Measurements from ENCODE around the gene TCF7L2. TPM values are rescaled to one million over a fixed set of nuclear protein-coding genes. Genes with fewer than 3 reads are reported as not detected.

TCF7L2 gene
- total and polyA plus RNA-seq, 9 donors = 21.1 to 41.7 (median 34.5) TPM

DNA sequence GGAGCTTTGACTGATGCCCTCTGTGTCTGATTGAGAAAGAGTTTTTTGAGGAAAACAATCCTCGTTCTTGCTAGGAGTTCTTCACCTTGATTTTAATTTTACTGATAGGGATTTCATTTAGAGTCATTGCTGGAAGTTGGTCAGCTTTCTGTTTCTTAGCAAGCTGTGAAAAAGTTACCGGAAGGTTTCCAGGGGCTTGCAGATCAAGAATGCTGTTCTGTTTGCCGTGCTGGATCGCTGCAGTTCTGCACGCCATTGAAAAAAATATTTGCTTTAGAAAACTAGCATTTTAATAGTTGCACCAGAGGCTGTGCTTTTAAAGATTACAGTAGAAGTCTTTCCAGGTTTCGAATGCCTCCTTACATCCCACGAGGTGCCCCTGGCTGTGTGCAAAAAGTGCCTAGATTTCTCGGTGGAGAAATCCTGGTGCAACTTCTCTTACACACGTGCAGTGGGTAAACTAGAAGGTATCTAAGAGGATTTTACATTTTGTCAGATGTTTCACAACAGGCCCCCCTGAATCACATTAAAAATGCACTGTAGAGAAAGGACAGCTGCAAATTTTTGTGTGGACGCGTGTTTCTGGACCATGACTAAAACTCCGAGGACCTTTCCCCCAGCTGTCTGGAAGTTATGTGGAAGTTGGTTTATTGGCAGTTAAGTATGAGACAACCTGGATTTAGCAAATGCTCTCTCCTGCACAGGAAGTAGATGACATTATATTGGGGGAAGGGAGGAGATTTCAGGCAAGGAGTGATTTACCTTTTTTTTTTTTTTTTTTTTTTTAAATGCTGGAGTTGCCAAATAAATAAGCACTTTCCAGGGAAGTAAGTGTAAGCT is 5.8 kb downstream of the TCF7L2 start:
- Histone ChIP-seq H3K27me3 (no peaks in the 10 kb centered on the region), H3K27ac (peak overlapping the region in 1 of 2 donors; percentile 51), H3K4me1 (ENCODE audit: insufficient read depth) (peaks cover 31% of the 10 kb centered on the region), H3K36me3 (no peaks in the 10 kb centered on the region), H3K4me3 (peak overlapping the region; percentile 22), H3K9me3 (no peaks in the 10 kb centered on the region)
- WGBS, 3 donors = 1 to 2% (median 1%) methylated on average over 12 of the region's 12 CpGs
- intact Hi-C loops (cut with DNase I) = loop anchor here (10.0 kb wide), 4 partner anchors 99 to 429 kb away; no protein-coding TSS in a partner anchor
- no peak for TF ChIP-seq POLR2A (IDR thresholded peaks at IDR 0.05)
- TF ChIP-seq, protein P1, sequence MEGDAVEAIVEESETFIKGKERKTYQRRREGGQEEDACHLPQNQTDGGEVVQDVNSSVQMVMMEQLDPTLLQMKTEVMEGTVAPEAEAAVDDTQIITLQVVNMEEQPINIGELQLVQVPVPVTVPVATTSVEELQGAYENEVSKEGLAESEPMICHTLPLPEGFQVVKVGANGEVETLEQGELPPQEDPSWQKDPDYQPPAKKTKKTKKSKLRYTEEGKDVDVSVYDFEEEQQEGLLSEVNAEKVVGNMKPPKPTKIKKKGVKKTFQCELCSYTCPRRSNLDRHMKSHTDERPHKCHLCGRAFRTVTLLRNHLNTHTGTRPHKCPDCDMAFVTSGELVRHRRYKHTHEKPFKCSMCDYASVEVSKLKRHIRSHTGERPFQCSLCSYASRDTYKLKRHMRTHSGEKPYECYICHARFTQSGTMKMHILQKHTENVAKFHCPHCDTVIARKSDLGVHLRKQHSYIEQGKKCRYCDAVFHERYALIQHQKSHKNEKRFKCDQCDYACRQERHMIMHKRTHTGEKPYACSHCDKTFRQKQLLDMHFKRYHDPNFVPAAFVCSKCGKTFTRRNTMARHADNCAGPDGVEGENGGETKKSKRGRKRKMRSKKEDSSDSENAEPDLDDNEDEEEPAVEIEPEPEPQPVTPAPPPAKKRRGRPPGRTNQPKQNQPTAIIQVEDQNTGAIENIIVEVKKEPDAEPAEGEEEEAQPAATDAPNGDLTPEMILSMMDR (IDR thresholded peaks at IDR 0.05) = no peak
- TF ChIP-seq EP300 (IDR thresholded peaks at IDR 0.05) = no peak
- no peak for DNase-seq

DNA sequence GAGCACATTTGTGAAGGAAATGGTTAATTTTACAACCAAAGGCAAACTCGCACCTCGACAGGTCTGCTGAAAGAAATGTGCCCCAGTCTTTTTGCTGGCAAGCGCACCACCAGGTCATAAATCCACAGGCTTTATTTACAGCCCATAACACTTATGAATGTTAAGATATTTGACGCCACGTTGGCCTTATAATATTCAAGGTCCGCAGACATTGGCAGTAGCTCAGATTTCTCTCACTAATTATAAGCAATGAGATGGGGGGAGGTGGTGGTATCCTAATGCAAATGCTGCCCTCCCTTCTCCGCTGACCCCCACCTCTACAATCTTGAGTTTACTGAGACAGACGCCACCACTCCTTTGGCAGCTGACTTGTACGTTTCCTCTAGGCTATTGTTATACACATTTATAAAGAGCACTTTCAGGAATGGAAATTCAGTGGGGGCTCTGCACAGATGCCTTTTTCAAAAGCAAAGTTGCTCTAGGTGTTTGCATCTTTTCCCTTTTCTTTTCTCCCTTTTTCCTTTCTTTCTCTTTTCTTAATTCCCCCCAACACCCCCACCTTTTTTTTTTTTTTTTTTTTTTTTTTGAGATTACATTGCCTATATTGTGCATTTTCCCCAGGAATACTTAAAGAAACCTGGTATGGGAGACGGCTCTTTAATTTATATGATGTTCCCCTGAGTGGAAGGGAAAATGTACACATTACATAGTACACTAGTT is 6.7 kb downstream of the TCF7L2 start:
- peaks cover 33% of the 10 kb centered on the region for H3K4me1 ChIP-seq (ENCODE audit: insufficient read depth)
- DNase-seq = no peak
- no peaks in the 10 kb centered on the region for H3K36me3 ChIP-seq
- intact Hi-C loops (cut with DNase I) = loop anchor here (10.0 kb wide), 4 partner anchors 98 to 428 kb away; no protein-coding TSS in a partner anchor
- H3K27me3 ChIP-seq = no peaks in the 10 kb centered on the region
- H3K9me3 ChIP-seq = no peaks in the 10 kb centered on the region
- peak overlapping the region in 1 of 2 donors; percentile 3 for H3K27ac ChIP-seq
- WGBS, 3 donors = 32 to 43% (median 37%) methylated on average over 10 of the region's 10 CpGs
- H3K4me3 ChIP-seq = no peak overlapping the region
- TF ChIP-seq EP300 (IDR thresholded peaks at IDR 0.05) (no peak), POLR2A (IDR thresholded peaks at IDR 0.05) (no peak)
- TF ChIP-seq, protein P1 (IDR thresholded peaks at IDR 0.05) = no peak

DNA sequence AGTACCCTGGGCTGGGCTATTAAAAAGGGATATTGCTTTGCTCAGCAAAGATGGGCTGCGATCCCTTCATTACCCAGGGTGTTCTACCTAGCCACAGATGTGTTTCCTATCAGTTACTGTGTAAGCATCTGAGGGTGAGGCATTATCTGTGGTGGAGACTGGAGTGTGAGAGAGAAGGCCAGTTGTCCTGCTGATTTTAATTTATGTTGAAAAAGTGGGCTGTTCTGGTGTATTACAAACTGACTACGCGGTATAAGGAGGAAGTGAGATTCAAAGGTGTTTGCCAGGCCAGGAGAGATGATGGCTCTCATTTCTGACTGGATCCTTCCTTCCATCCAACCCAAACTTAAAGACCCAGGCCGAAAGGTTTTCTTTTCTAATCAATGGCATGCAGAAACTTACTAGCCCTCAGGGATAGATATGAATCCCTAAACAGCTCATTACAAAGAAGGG is 7.6 kb downstream of the TCF7L2 start:
- intact Hi-C loops (cut with DNase I) = loop anchor here (10.0 kb wide), 4 partner anchors 97 to 427 kb away; no protein-coding TSS in a partner anchor
- DNase-seq = no peak
- Histone ChIP-seq H3K9me3 (no peaks in the 10 kb centered on the region), H3K4me1 (ENCODE audit: insufficient read depth) (peaks cover 34% of the 10 kb centered on the region), H3K27me3 (no peaks in the 10 kb centered on the region), H3K4me3 (no peak overlapping the region), H3K36me3 (no peaks in the 10 kb centered on the region), H3K27ac (peak overlapping the region in 1 of 2 donors; percentile 2)
- TF ChIP-seq POLR2A (IDR thresholded peaks at IDR 0.05) = no peak
- TF ChIP-seq, protein P1 (IDR thresholded peaks at IDR 0.05) = no peak
- WGBS, 3 donors = 74 to 83% (median 77%) methylated on average over 4 of the region's 4 CpGs

DNA sequence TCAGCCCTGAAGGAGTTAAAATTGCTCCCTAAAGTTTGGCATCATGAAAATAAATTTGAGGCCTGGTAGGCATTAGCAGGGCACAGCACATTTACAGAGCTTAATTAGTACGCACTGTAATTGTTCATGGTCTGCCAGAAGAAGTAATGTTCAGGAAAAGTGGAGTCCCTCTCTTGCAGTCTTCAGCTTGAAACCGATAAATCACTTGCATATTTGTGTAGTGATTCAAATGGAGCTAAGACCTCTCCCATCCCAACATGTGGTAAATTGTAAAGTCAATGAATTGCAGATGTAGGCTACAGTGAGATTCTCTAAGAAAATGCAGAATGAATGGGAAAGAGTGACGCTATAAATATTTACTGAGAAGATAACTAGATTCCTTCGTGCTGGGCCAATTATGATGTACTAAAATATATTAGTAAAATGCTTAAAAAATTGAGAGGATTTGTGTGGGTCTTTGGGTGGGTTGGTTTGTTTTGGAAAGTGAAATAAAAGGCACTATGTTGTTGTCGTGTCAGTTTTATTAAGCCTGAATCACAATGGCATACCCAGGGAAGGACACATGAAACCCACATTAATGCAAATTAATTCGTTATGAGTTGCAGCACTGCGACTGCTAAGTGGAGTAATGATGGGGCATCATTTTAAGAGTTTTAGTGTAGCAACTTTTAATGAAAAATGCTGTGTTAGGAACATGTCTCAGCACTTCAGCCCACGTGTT is 8.4 kb downstream of the TCF7L2 start:
- H3K27me3 ChIP-seq = no peaks in the 10 kb centered on the region
- TF ChIP-seq EP300 (IDR thresholded peaks at IDR 0.05) = no peak
- TF ChIP-seq, protein P1 (IDR thresholded peaks at IDR 0.05) = no peak
- TF ChIP-seq POLR2A (IDR thresholded peaks at IDR 0.05) = no peak
- H3K4me1 ChIP-seq (ENCODE audit: insufficient read depth) = peaks cover 34% of the 10 kb centered on the region
- DNase-seq = no peak
- H3K36me3 ChIP-seq = no peaks in the 10 kb centered on the region
- no peak overlapping the region for H3K4me3 ChIP-seq
- H3K27ac ChIP-seq = no peak overlapping the region
- intact Hi-C loops (cut with DNase I) = loop anchor here (10.0 kb wide), 4 partner anchors 96 to 426 kb away; no protein-coding TSS in a partner anchor
- 52 to 65% (median 54%) methylated on average over 8 of the region's 8 CpGs for WGBS, 3 donors
- no peaks in the 10 kb centered on the region for H3K9me3 ChIP-seq

All from ovary (tissue), 9 donors.